IMR-90 (cell line): ENCODE data around the gene PIGZ. TPM values are rescaled to one million over a fixed set of nuclear protein-coding genes. Genes with fewer than 3 reads are reported as not detected.

Source experiments
- NFE2L2 ChIP-seq: fragments of 150-350 bp; IDR thresholded peaks from 2 replicates; pipeline ENCODE4 v1.6.1; 2016; ENCODE audit warnings: low read depth, mild to moderate bottlenecking, low read length
- RAD21 ChIP-seq: IDR thresholded peaks from 2 replicates; pipeline ENCODE4 v1.6.1; 2012; ENCODE audit warnings: low read length, improper control_type of control experiment
- RCOR1 ChIP-seq: IDR thresholded peaks from 2 replicates; pipeline ENCODE4 v1.6.1; 2012; ENCODE audit warnings: mild to moderate bottlenecking, low read length, improper control_type of control experiment; ENCODE audit not compliant: insufficient replicate concordance
- polyA plus RNA-seq, 3 experiments: library from polyadenylated mRNA; depleted of rRNA; stranded (reverse); fragments of >200 nt; gene quantifications; 2 replicates each; pipeline ENCODE4 v1.2.3, GENCODE V29; 2012; ENCODE audit warnings: low replicate concordance in 1 of 3
- total RNA-seq: library from RNA; depleted of rRNA; stranded (reverse); fragments of >200 nt; gene quantifications from 2 replicates; pipeline ENCODE4 v1.2.3, GENCODE V29; 2012

Gene PIGZ
- total and polyA plus RNA-seq, 2 of the 4 experiments (the other 2 are of a cell fraction): 0.18 to 0.86 TPM

- no peak for TF ChIP-seq RCOR1
- no peak for TF ChIP-seq RAD21
- TF ChIP-seq NFE2L2: no peak
Measured at GRCh38 chr3:197003461-197004385, 35.1 kb upstream of the PIGZ start (continued).
